ENCODE results near the gene QDPR. TPM values are rescaled to one million over a fixed set of nuclear protein-coding genes. Genes with fewer than 3 reads are reported as not detected.
"Not testable (repeated sequence)": the region's sequence is repeated elsewhere in the genome, so short reads cannot be mapped to it uniquely, and the experiment has no call there.

The QDPR gene
- total and polyA plus RNA-seq, 2 experiments from 2014 or later = 80.7 to 115 TPM

DNA sequence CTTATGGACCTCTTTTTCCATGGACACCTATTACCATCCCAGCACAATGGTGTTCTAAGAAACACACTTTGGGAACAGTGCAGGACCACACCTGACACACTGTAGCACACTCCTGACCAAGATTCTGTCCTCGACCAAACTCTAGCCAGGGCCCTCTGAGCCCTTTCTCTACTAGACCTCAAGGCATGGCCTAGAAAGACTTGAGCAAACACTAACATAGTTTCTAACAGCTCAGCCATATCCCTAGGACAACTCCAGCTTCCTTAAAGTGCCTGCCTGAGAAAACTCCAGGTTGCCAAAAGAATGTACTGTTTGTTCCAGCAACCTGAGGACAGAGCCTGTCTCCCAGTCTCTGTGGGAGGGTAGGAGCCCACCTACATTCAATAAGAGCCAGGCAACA, 48.3 kb downstream of the QDPR start:
- H3K27ac ChIP-seq = no peak overlapping the region
- no peaks in the 10 kb centered on the region for H3K4me1 ChIP-seq (ENCODE audit: low read depth)
- H3K36me3 ChIP-seq = no peaks in the 10 kb centered on the region
- H3K27me3 ChIP-seq = no peaks in the 10 kb centered on the region
- TF ChIP-seq, protein P1, sequence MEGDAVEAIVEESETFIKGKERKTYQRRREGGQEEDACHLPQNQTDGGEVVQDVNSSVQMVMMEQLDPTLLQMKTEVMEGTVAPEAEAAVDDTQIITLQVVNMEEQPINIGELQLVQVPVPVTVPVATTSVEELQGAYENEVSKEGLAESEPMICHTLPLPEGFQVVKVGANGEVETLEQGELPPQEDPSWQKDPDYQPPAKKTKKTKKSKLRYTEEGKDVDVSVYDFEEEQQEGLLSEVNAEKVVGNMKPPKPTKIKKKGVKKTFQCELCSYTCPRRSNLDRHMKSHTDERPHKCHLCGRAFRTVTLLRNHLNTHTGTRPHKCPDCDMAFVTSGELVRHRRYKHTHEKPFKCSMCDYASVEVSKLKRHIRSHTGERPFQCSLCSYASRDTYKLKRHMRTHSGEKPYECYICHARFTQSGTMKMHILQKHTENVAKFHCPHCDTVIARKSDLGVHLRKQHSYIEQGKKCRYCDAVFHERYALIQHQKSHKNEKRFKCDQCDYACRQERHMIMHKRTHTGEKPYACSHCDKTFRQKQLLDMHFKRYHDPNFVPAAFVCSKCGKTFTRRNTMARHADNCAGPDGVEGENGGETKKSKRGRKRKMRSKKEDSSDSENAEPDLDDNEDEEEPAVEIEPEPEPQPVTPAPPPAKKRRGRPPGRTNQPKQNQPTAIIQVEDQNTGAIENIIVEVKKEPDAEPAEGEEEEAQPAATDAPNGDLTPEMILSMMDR (IDR thresholded peaks at IDR 0.05; ENCODE audit: low read depth, low read length) = no peak
- no peak overlapping the region for H3K4me3 ChIP-seq
- DNase-seq (ENCODE audit: low read depth in 1 of 2, low spot score in 1 of 2) = no peak
- peaks cover 3% of the 10 kb centered on the region for H3K9me3 ChIP-seq (ENCODE audit: low read depth)

DNA sequence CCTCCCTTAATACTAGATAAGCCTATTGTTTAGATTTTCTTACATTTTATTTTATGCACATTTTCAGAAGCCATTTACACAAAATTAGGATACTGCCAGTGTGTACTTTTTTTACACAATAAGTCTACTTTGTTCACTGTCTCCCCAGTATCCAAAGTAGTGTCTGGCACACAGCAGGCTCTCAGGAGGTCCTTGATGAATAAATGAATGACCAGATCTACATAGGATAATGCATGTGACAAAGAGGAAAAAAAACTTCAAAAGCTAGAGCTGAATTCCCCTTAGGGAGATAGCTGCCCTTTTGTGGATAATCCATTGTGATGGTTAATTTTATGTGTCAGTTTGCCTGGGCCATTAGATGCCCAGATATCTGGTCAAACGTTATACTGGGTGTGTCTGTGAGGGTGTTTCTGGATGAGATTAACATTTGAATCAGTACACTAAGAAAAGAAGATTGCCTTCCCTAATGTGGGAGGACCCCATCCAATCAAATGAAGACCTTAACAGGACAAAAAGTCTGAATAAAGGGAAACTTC, 61.6 kb downstream of the QDPR start:
- H3K9me3 ChIP-seq (ENCODE audit: low read depth) = no peaks in the 10 kb centered on the region
- no peak overlapping the region for H3K27ac ChIP-seq
- DNase-seq (ENCODE audit: low read depth in 1 of 2, low spot score in 1 of 2) = no peak
- TF ChIP-seq, protein P1 (IDR thresholded peaks at IDR 0.05; ENCODE audit: low read depth, low read length) = no peak
- no peaks in the 10 kb centered on the region for H3K27me3 ChIP-seq
- no peaks in the 10 kb centered on the region for H3K36me3 ChIP-seq
- H3K4me3 ChIP-seq = no peak overlapping the region
- no peaks in the 10 kb centered on the region for H3K4me1 ChIP-seq (ENCODE audit: low read depth)

DNA sequence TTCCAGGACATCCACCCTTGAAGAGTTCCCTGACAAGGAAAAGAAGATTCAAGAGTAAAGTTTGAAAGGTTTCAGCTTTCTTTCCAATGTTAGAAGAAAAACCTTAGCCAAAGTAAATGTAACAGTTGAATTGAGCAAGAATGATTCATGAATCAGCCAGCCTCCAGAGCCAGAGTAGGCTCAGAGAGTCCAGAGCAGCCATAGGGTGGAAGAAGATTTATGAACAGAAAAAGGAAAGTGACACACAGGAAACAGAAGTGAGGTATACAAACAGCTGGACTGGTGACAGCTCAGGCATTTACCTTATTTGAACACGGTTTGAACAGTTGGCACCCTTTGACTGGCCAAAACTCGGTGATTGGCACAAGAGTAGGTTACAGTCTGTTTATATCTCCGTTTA, 63.2 kb downstream of the QDPR start:
- peak in 1 of 2 donors; percentile 73 for DNase-seq (ENCODE audit: low read depth in 1 of 2, low spot score in 1 of 2)
- TF ChIP-seq, protein P1 (IDR thresholded peaks at IDR 0.05; ENCODE audit: low read depth, low read length) = no peak
- H3K4me3 ChIP-seq = no peak overlapping the region
- no peaks in the 10 kb centered on the region for H3K27me3 ChIP-seq
- H3K36me3 ChIP-seq = no peaks in the 10 kb centered on the region
- H3K27ac ChIP-seq = no peak overlapping the region
- no peaks in the 10 kb centered on the region for H3K4me1 ChIP-seq (ENCODE audit: low read depth)
- H3K9me3 ChIP-seq (ENCODE audit: low read depth) = no peaks in the 10 kb centered on the region

DNA sequence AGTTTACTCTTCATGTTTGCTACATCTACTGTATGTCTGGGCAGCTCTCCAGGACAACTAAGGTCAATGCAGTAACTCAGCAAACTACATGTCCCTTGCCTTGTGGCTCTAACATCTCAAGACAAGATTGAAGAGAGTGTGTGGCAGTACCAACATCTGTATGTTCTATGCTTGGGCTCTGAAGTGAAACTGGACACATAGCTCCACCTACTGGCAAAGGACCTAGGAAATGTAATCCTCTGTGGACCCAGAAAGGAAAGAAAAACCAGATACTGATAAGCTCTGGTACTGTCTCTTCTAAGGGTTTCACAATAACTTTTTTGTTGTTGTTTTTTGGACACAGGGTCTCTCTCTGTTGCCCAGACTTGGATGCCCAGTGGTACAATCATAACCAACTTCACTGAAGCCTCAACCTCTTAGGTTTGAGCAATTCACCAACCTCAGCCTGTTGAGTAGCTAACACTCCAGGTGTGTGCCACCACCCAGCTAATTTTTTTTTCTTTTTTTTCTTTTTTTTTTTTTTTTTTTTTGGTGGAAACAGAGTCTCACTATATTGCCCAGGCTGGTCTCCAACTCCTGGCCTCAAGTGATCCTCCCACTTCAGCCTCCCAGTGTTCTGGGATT, 64.1 kb downstream of the QDPR start:
- H3K4me1 ChIP-seq (ENCODE audit: low read depth) = no peaks in the 10 kb centered on the region
- TF ChIP-seq, protein P1 (IDR thresholded peaks at IDR 0.05; ENCODE audit: low read depth, low read length) = peak; percentile 81

DNA sequence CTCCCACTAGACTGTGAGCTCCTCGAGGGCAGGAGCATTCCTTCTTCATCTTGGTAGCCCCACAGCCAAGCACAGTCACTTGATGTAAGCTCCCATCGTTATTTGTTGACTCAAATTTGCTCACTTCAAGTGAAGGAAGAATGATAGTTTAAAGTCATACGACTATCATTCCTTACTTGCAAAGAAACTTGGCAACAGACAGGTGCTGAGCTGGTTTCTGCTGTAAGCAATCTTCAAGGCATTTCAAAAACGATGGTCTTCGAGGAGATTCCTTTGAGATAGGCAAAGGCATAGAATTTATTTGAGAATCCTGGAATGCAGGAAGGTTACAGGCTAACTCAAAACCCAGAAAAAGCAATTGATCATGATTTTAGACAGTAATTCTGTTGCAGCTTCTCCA, 64.8 kb downstream of the QDPR start:
- Histone ChIP-seq H3K27me3 (no peaks in the 10 kb centered on the region), H3K9me3 (ENCODE audit: low read depth) (no peaks in the 10 kb centered on the region), H3K36me3 (no peaks in the 10 kb centered on the region), H3K4me3 (no peak overlapping the region), H3K27ac (no peak overlapping the region), H3K4me1 (ENCODE audit: low read depth) (no peaks in the 10 kb centered on the region)
- TF ChIP-seq, protein P1 (IDR thresholded peaks at IDR 0.05; ENCODE audit: low read depth, low read length) = no peak
- no peak for DNase-seq (ENCODE audit: low read depth in 1 of 2, low spot score in 1 of 2)

More for the DNA sequence above, 64.1 kb downstream of the QDPR start:
- Histone ChIP-seq H3K4me3 (no peak overlapping the region), H3K9me3 (ENCODE audit: low read depth) (no peaks in the 10 kb centered on the region), H3K27ac (no peak overlapping the region), H3K27me3 (no peaks in the 10 kb centered on the region), H3K36me3 (no peaks in the 10 kb centered on the region)
- peak; percentile 76 to 89 for DNase-seq (ENCODE audit: low read depth in 1 of 2, low spot score in 1 of 2)

DNA sequence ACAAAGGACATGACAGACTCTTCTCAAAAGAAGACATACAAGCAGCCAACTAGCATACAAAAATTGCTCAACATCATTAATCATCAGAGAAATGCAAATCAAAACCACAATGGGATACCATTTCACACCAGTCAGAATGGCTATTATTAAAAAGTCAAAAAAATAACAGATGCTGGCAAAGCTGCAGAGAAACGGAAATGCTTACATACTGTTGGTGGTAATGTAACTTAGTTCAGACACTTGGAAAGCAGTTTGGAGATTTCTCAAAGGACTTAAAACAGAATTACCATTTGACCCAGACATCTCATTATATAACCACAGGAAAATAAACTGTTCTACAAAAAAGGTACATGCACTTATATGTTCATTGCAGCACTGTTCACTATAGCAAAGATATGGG, 69.4 kb downstream of the QDPR start:
- not testable (repeated sequence) for H3K4me3 ChIP-seq; H3K36me3 ChIP-seq; H3K9me3 ChIP-seq (ENCODE audit: low read depth); H3K27ac ChIP-seq; H3K27me3 ChIP-seq; H3K4me1 ChIP-seq (ENCODE audit: low read depth)
- DNase-seq (ENCODE audit: low read depth in 1 of 2, low spot score in 1 of 2) = peak in 1 of 2 donors; percentile 41
